EL (cell line): ENCODE measurements around the gene SLC10A1.
"Not testable (repeated sequence)": the region's sequence is repeated elsewhere in the genome, so short reads cannot be mapped to it uniquely, and the experiment has no call there.

Experiments used
- DNase-seq: peaks from one replicate; pipeline ENCODE4 v3.0.0-alpha.2; 2016

SLC10A1 gene

DNA sequence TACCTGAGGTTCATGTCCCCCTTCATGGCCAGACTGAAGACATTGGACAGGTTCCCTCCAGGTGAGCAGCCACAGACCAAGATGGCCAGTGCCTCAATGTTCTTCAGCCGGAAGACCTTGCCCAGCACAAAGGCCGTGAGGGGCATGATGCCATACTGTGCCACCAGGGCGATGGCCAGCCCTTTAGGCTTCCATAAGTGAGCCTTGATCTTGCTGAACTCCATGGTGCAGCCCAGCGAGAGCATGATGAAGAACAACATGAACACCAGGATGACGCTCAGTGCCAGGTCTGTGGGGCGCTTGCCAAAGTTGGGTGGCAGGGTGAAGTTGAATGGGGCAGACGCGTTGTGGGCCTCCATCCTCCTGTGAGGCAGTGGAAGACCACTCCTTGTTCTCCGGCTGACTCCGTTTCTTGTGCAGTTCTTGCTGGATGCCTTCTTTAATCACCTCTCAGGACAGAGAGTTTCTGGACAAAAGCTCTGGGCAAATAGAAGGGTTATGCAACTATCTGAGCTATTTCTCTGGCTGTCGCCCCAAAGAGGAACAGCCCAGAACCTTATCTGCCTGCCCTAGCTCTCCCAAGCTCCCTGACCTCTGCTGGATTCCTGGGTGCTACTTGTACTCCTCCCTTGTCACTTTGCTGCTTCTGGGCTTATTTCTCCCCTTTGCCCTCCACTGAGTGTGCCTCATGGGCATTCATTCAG is at the start of gene SLC10A1:
TSS of gene SLC10A1 (minus strand) at position 445 of the 704 bp plus-strand sequence. CDS start at position 359, 86 bp downstream.
- DNase-seq: no peak

DNA sequence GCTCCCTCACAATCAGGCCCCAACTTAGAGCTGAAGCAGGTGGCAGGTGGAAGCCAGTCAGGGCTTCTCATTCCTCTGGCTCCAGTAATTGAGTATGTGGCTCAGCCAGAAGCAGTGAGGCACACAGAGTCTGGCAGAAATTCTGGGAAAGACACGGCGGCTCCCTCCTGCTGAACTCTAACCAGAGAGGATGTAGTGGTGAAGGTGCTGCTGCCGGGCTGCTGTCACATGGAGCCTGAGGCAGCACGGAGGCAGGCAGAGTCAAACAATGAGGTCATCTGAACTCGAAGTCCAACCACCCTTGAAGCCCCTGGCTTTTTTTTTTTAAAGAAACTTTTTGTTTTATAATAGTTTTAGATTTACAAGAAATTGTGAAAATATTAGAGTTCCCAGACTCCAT is 48.7 kb upstream of the SLC10A1 start:
- no peak for DNase-seq

DNA sequence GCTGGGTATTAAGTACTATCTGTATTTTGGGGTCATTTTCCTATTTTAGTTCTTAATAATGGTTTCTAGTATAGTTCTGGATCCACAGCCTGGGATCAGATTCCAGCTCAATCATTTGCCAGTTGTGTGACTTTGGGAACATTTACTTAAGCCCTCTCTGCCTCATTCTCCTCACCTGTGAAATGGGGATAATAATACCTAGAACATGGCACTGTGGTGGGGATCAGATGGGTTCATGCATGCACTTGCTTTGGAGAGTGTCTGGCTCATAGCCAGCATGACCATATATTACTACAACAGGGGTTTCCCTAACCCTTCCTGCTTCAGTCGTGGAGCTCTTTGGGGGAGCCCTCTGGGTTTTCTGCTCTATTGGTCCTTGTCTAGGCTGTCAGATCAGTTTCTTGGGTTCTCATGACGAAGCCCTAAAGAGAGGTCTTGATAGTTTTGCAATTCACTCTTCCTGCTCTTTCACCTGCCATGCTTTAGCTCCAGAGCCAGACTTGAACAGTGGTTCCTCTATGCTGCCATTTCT is 48.1 kb upstream of the SLC10A1 start:
- no peak for DNase-seq

DNA sequence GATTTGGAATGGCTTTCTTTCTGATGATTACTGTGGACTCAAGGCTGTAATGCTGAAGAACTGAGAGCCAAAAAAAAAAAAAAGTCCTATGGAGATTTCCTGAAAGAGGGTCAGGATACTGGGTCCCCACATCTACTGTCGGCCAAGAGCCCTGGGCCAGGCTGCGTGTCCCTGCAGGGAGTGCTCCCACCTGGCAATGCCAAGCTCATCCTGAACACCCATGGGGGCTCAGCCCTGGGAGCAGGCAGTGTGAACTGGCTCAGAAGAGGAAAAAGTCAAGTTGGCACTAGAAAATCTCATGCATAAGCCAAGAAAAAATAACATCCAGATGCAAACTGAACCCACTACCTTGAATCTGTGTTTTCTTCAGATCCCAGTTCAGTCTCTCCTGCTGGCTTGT is 47.1 kb upstream of the SLC10A1 start:
- no peak for DNase-seq

DNA sequence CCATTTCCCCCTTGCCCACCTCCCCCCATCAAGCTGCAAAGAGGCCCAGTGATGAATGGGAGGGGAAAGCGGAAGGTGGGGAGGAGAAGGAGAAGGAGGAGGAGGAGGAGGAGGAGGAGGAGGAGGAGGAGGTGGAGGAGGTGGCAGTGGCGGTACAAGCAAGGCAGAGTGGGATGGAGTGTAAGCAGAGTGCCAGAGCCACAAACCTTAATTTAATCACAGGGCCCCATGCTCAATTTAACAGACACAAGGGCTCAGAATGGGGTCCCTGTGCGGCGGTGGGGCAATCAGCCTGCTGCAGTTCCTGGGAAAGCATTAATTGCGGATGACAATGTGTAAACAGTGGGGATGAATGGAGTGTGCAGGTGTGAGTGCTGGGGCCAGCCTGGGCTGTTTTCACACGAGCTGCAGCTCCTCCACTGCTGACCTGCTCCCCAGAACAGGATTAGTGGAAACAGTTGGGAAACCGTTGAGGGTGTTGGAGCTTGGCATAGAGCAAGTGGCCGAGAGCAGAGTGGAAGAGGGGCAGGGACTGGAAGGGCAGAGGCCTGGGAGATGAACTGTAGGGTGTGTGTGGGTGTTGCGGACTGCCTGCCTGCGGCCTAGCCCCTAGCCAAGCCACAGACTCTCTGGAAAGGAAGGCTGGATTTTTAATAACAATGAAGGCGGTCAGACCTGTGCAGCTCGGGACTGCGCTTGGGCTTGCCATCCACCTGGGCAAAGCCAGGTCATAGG is 45.8 kb upstream of the SLC10A1 start:
- DNase-seq: no peak

DNA sequence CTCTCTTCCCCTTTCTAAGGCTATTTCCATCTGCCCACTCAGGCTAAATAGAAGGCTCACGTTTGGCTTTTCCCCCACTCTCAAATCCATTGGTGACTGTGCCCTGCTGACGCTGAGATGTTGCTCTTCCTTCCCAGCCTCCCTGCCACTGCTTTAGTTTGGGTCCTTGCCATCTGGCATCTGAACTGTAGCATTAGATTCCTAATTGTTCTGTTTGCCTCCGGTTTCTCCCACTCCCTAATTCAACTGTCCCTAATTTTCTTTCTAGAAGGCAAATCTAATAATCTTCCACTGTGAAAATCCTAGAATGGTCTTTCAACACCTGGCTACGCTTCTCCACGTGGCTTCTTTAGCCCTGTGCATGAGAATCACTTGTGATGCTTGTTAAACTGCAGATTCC is 44.6 kb upstream of the SLC10A1 start:
- DNase-seq: no peak

DNA sequence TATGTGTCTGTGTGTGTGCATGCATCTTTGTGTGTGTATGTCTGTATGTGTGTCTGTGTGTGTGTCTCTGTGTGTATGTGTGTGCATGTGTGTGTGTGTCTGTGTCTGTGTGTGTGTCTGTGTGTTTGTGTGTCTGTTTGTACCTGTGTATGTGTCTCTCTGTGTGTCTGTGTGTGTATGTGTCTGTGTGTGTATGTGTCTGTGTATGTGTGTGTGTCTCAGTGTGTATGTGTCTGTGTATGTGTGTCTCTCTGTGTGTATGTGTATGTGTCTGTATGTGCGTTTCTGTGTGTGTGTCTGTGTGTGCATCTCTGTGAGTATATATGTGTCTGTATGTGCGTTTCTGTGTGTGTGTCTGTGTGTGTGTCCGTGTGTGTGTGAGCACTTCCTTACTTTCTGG is 42.6 kb upstream of the SLC10A1 start:
- DNase-seq: no peak

DNA sequence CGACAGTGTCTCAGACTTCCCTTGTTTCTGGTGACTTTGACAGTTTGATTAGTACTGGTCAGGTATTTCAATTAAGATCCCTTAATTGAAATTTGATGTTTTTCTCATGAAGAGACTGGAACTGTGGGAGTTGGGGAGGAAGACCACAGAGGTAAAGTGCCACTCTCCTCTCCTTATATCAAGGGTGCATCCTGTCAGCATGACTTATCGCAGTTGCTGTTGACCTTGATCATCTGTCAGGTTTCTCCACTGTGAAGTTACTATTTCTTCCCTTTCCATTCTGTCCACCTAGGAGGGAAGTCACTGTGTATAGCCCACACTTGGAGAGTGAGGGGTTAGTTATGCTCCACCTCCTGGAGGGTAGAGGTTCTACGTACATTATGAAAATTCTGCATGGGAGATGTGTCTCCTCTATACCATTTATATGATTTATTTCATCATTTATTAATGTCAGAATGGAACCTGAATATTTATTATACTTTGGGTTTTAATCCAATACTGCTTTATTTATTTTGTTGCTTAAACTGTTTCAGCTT is 41.9 kb upstream of the SLC10A1 start:
- no peak for DNase-seq

DNA sequence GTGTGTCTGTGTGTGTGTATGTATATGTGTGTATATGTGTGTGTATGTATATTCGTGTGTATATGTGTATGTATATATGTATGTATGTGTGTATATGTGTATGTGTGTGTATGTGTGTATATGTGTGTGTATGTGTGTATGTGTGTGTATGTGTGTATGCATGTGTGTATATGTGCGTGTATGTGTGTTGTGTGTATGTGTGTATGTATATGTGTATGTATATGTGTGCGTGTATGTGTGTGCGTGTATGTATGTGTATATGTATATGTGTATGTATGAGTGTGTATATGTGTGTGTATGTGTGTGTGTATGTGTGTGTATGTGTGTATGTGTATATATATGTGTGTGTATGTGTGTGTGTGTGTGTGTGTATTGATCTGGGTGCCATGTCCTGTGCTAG is 31.8 kb upstream of the SLC10A1 start:
- DNase-seq: no peak

DNA sequence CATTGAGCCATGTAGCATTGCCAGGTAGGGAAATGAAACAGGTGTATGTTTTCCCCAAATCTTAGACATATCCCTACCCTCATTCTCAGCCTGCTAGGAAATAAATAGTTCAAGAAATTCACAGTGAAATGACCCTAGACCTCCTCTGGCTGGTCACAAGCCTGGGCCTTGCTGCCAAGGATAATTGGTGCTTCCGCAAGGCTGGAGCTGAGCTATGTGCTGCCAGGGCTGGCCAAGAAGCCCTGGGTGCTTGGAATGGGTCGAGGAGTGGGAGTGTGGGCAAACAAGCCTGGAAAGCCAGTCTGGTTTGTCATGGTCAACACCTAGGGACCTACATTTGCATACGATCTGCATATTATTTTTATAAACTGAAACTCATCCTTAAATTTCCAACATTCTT is 31.3 kb upstream of the SLC10A1 start:
- no peak for DNase-seq

DNA sequence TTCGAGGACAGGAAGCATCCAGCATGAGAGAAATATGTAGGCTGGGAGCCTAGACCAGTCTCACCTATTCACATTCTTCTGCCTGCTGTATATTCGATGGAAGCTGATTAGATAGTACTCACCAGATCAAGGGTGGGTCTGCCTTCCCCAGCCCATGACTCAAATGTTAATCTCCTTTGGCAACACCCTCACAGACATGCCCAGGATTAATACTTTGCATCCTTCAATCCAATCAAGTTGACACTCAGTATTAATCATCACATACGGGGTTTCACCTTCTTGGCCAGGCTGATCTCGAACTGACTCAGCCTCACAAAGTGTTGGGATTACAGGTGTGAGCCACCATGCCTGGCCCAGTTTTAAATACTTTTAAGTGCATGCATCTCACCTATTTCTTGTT is 30.5 kb upstream of the SLC10A1 start:
- no peak for DNase-seq

DNA sequence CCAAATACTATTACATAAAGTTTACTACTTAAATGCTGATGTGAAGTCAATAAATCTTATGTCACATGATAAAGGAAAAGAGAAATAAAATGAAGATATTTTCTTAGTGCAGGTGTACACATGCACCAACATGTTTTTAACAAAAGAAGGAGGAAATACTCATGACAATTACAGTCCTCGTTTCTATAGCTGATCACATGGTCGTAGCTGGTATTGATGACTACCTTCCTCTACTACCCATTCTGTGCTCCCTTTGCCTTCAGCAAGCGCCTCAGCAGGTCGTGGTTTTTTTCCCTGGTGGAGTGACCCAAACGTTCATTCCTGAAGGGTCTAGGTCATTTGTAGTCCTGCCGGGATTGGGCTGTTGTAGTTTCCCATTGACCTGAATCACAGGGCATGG is 25.4 kb upstream of the SLC10A1 start:
- DNase-seq: no peak

DNA sequence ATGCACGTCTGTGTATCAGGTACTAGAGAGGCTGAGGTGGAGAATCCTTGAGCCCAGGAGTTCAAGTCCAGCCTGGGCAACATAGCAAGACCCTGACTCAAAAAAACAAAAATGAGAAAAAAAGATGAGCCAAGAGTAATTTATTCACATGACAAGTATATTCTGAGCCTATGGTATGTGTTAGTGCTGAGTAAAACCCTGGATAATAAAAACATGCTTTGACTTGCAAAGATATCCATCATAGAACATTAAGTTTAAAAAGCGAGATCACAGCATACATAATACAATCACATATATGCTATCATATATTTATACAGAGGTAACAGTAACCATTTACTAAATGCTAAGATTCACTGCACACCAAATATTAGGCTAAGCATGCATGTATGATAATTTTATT is 23.9 kb upstream of the SLC10A1 start:
- no peak for DNase-seq

DNA sequence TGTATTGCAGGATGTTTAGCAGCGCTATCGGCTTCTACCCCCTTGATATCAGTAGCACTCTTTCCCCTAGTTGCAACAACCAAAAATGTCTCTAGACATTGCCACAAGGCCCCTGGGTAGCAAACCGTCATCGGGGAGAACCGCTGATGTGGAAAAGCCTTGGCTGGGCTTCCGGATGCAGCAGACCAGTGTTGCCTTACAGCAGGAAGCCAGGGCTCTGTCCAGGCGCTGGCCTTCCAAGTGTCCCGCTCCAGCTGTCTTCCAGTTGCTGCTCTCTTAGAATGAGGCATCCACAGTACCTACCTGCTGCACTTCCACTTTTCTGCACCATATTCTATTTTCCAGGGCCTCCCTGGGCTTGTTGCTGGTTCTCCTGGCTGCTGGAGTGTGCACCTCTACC is 22.6 kb upstream of the SLC10A1 start:
- no peak for DNase-seq

DNA sequence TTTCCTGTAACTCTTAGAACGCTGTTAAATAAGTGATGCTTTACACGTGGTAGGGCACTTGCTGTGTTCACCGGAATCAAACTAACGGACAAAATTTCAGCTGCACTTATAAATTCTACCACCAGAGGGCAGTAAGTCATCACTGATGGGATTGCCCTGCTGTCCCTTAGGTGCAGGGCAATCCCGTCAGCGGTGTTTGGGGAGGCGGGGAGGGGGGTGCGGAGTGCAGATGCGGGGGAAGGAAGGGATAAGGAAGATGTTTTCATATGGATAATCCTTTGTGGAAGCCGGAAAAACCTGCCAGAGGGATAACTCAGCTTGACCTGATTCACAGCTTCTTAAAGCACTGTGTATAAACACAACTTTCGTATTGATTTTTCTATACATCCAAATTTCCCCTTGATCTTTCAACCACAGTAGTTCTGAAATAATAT is 21.7 kb upstream of the SLC10A1 start:
- DNase-seq: peak; percentile 68

DNA sequence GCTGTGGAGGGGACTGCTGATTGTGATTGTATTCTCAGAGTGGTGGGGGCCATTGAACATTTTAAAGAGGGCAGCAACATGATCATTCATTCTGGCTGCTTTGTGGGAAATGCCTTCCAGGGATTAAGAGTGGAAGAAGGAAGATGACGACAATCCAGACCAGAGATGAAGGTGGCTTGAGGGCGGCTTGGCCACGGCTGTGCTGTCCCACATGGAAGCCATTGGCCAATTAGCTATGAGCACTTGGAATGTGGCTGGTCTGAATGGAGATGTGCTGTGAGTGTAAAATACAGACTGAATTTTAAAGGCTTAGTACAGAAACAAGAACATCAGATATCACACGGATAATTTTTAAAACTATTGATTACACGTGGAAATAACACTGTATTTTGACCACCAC is 19.2 kb upstream of the SLC10A1 start:
- DNase-seq: no peak

DNA sequence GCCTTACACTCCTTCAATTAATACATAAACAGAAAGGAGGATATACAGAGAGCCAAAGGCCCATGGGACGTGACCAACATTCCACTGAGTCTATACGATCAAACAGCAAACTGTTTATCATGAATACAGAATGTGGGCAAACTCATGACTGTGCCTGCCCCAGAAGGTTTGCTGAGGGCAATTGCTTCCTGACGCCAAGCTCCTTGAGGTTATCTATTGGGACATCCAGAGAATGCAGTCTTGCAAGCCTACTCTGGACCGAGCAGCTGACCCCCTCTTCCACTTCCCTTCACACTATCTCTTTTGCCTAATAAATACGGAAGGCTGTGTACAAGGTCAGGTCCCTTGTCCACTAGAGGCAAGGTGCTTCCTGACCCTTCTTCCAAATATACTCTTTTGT is 18.5 kb upstream of the SLC10A1 start:
- no peak for DNase-seq

DNA sequence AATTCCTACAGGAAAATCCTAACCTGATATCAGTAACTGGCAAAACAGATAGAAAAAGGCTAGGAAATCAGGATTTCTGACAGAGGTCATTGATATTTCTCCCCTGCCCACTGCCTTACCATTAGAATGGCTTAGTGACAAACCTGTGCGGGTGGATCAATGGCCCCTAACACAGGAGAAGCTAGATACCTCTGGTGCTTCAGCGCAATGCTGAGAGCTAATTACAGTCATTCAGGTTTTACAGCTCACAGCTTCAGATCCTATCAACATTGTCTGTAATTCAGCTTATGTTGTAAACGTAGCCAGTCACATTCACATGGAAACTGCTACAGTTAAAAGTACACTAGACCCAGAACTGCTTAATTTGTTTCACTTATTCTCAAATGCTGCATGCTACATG is 17.4 kb upstream of the SLC10A1 start:
- DNase-seq: no peak

DNA sequence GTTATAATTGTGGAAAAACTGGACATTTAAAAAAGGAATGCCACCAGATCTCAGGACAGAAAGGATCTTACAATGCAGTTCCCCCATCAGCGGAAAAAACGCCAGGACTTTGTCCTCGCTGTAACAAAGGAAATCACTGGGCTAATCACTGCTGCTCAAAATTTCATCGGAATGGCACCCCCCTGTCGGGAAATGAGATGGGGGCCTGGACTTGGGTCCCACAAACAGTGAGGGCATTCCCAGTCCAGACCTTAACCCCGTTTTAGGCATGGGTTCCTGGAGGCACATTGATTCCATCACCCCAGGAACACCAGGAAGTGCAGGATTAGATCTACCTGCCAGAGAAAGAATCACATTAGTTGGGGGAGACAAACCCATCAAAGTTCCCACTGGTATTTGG is 16.3 kb upstream of the SLC10A1 start:
- not testable (repeated sequence) for DNase-seq

DNA sequence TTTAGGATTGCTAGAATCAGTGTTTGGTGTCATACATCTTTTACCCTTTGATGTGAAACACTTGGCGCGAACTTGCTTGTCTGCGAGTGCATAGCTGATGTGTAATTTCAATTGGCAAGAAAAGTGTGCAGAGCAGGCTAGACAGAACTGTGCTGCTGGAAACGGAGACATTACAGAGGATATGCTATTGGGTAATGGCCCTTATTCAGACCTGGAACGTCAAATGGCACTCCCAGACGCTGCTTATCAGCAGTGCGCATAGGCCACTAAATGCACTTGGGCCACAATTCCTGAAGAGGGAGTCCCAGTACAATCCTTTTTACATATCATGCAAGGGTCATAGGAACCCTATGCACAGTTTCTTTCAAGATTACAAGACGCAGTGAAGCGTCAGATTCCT is 15.7 kb upstream of the SLC10A1 start:
- no peak for DNase-seq

DNA sequence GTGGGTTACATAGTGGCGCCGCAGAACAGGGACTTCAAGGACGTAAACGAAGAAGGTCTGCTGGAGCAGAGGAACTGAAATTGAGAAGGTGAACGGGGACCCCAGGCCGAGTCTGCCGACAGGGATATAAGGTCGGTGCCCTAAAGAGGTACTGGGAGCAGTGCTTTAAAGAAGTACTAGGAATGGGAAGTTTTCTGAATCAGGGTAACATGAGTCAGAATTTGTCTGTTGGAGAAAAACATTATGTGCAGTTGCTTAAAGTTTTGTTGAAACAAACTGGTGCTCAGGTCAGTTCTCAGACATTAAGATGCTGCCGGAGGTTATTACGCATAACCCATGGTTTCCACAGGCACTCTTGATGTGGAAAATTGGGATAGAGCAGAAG is 14.8 kb upstream of the SLC10A1 start:
- no peak for DNase-seq

DNA sequence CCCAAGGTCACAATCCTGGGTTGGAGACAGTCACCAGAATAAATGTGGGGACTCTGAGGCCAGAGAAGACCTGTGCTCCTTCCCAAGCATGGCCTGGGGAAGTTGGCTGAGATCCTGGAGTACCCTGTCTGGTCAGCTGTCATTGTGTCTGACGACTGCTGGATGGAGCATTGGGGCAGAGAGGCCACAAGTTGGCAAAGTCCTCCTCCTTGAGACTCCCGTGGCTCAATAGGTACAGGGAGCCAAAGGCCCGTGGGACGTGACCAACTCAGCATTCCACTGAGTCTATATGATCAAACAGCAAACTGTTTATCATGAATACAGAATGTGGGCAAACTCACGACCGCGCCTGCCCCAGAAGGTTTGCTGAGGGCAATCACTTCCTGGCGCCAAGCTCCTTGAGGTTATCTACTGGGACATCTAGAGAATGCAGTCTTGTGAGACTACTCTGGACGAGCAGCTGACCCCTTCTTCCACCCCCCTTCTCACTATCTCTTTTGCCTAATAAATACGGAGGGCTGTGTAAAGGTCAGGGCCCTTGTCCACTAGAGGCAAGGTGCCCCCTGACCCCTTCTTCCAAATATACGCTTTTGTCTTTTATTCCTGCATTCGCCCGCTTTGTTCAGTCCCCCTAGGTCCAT is 14.3 kb upstream of the SLC10A1 start:
- DNase-seq: no peak

DNA sequence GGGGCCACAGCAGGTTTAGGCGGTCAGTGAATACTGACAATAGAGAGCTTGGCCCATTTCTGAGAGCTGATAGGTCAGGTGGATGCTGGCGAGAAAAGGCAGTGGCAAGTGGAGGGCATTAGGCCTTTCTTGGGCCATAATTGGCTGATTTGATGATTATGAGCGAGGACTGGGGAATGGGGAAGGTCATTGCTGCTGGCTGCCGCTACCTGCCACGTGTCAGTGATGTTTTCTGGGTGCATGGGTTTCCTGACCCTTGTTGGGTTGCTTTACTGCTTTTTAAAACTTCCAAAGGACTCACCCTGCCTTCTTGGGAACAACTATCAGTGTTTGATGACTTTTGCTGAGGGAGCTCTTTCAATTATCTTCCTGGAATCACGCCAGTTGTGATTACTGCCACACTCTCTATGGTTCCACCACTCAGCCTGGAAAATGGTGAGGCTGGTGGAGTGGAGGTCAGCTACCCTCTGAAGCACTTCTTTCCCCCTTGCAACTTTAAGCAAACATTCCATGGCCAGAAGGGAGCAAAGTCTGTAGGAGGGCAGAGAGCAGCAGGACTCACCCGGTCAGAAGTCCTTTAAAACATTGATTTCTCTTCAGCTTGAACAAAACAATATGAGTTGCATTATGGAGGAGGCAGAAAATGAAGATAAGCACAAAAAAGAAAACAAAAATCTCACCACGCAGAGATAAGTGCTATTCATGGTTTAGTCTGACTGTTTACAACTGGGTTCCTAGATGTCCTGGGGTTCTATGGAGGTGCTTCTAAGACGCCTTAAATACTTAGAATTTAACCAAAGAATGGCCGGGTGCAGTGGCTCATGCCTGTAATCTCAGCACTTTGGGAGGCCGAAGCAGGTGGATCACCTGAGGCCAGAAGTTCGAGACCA is 12.1 kb upstream of the SLC10A1 start:
- DNase-seq: no peak
